OCI-M2 (cell line): Measurements from ENCODE around the gene CDH22.

ENCODE experiments used
- DNase-seq: peaks from one replicate; lab custom pipeline; 2025; ENCODE audit not compliant: unreplicated experiment; lab: John Stamatoyannopoulos, UW

Gene CDH22

DNA sequence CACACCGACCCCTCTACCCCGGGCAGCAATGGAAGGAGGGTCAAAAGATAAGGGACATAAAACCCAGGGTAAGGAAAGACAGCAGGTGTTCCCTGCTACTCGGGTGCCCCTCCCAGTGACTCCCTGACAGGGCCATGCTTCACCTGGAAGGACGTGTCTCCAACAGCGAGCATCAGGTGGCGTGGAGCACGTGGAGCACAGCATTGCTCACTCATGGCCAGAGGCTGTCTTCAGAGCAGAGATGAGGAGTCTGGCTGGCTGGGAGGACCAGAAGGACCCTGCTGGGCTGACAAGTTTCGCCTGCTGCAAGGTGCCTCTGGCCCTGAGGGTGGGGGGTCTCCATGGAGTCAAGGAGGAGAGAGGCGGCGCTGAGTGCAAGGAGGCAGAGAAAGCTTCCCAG is 15.3 kb upstream of the CDH22 start:
- DNase-seq, result no peak

- DNase-seq, result no peak
Observed at GRCh38 chr20:46322641-46323040, 14.3 kb upstream of the CDH22 start.

DNA sequence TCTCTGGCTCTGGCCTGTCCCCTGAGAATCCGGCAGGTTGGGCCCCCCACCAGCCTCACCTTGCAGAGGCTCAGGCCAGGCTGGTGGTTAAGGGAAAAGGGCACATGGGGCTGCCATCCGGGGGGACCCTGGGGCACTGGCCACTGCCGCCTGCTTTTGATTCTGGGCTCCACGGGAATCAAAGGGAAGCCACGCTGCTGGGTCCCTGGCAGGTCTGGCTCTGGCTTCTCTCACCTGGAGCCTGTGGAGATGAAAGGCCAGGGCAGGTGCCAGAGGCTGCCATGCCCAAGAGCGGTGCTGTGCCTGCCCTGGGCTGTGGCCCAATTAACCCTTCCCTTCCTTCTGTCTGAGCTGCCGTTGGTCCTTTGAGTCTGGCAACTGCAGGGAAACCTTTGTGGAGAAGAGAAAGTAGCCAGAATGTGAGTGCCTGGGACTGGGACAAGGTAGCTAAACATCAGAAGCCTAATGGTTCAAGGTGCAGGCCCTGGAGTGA is 9.4 kb upstream of the CDH22 start:
- DNase-seq, result no peak

GRCh38 chr20:46316984-46317684 is 8.8 kb upstream of the CDH22 start:
- no peak for DNase-seq

- no peak for DNase-seq
Observed at GRCh38 chr20:46315311-46315710, 7.0 kb upstream of the CDH22 start.

DNA sequence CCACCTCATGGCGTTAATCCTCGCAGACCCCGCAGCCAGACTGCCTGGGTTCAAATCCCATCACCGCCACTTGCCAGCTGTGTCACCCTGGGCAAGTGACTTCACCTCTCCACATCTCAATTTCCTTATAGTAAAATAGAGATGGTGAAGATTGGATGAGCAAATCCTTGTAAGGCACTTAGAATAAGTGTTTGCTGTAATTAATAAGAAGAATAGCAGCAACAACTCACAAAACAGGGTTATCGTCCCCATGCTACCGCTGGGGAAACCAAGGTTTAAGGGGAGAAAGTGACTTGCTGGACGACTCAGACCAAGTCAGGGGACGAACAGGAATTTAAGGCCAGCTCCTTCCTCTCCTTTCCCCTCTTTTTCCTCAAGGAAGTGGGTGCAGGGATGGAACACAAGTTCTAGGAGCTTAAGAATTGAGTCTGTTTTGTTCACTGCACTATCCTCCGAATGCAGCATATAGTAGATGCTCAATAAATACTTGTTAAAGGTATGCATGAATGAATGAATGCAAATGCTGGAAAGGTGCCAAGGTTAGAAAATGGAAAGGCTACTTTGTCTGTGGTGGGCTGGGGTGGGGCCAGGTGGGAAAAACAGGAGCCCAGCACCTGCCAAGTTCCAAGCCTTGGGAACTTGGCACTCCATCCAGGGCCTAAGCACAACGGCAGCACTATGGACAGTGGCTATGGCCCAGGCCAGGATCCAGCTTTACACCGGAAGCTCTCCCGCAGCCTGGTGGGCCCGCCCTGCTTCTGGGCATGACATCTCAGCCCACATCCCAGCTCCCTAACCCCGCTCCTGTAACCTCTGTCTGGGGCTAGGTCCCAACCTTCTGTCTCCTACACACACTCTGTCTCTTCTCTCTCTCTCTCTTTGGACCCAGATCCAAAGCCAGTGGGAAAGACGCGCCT is 4.9 kb upstream of the CDH22 start:
- DNase-seq, result no peak

GRCh38 chr20:46312075-46312944 is 4.0 kb upstream of the CDH22 start:
- no peak for DNase-seq

GRCh38 chr20:46311719-46312074 is 3.4 kb upstream of the CDH22 start:
- DNase-seq, result no peak

DNA sequence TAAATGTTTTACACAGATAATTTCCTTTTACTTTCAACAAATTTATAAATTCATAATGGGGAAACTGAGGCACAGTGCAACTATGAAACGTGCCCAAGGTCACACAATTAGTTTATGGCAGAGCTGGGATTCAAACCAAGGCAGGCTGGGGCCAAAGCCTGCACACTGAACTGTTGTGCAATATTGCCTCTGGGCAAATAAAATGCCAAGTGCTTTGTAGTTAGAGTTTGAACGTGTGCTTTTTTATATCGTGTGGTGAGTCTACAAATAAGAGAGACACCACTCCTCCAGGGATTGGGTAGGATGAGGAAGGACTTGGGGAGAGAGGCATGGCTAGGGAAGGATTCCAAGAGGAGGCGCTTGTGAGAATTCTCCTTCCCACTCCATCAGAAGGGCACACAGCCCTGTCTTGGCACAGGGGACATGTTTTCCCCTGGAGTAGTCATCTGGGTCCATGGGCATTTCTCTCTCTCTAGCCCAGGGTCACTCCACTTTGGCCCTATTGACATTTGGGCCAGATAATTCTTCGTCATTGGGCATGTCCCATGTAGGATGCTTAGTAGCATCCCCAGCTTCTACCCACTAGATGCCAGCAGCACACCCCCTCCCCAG is 2.8 kb upstream of the CDH22 start:
- DNase-seq, result no peak

GRCh38 chr20:46309945-46310344 is 1.6 kb upstream of the CDH22 start:
- DNase-seq, result no peak

- DNase-seq, result no peak
Observed at GRCh38 chr20:46307999-46308257, 370 bp downstream of the CDH22 start.

DNA sequence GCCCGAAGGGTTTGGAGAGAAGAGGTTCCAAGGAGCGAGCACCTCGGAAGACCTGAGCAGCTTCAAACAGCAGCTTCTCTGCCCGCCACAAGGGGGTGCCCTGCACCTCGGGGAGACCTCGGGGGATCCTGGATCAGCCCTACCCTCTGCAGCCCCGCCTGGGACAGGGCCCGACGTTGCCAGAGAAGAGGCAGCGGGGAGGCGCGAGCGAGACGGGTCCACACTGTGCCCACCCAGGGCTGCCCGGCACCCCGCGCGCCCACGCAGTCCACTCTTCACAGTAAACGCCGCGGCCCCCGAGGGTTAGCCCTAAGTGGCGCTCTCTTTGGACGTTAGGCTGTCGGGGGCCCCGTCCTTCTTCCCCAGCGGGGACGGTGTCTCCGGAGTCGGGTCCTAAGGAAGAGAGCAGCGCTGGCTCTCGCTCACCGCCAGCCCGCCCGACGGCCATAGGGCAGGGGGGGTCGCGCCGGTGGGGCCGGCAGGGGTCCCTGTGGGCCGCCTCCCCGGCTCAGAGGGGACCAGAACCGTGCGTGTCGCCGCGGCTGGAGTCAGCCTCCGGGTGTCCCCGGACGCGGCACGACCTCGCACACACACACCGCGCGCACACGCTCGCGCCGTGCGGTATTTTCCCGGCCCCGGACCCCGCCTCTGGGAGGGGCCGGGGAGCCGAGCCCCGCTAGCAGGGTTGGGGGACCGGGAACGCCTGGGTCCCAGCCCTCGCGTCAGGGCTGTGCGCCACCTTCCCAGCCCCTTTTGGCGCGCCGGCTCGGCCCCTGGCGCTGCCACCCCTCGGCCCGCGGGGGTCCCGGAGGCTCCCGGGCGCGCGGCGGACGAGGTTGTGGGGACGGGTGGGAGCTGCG is 929 bp downstream of the CDH22 start:
- no peak for DNase-seq

DNA sequence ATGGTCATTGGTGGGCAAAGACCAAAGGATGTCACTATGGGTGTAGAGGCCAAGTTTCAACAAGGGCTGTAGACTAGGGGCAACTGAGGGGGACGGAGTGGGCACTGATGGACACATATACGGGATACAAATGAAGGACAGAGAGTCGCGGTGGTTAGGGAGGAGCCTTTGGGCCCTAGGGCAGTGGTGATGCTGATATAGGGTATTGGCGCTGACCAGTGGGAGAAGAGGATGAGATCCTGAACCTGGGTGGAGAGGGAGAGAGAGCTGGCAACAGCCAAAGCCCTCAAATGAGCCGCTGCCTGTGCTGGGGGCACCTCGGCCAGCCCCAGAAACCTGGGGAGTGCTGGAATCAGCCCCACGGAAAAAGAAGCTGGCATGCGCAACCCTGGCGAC is 1.6 kb downstream of the CDH22 start:
- no peak for DNase-seq

DNA sequence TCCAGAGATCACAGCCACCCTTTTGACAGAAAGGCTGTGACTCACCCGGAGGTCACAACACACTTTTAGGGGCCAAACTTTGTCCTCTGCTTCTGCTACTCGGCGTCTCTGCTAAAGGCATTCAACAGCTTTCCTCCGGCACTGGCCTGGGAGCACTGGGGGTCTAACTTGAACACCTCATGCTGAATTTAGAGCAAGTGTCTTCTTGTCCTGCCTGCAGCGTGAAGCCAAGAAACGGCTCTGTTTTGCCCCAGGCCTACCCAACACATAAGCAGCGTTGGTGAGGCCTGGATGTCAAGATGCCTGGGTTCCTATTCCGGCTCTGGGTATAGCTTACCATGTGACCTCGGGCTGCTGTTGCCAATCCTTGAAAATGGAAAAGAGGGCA is 2.3 kb downstream of the CDH22 start:
- no peak for DNase-seq

GRCh38 chr20:46305331-46305972 is 2.8 kb downstream of the CDH22 start:
- no peak for DNase-seq

GRCh38 chr20:46304852-46305251 is 3.4 kb downstream of the CDH22 start:
- no peak for DNase-seq

DNA sequence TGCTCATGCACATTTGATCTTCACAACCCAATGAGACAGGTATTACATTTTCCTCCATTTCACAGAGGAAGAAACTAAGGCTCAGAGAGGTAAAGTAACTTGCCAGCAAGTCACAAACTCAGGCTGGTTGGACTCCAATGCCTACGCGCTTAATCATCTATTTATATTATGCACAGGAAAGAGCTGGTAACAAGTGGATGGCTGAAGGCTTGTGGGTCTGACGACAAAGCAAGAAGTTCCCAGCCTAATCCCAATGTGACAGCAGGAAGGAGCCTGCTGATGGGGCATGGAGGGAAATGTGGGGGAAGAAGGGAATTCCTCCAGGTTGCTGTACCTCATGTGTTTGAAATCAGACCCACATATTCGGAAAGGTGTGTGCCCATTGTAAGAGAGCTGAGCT is 3.9 kb downstream of the CDH22 start:
- no peak for DNase-seq

DNA sequence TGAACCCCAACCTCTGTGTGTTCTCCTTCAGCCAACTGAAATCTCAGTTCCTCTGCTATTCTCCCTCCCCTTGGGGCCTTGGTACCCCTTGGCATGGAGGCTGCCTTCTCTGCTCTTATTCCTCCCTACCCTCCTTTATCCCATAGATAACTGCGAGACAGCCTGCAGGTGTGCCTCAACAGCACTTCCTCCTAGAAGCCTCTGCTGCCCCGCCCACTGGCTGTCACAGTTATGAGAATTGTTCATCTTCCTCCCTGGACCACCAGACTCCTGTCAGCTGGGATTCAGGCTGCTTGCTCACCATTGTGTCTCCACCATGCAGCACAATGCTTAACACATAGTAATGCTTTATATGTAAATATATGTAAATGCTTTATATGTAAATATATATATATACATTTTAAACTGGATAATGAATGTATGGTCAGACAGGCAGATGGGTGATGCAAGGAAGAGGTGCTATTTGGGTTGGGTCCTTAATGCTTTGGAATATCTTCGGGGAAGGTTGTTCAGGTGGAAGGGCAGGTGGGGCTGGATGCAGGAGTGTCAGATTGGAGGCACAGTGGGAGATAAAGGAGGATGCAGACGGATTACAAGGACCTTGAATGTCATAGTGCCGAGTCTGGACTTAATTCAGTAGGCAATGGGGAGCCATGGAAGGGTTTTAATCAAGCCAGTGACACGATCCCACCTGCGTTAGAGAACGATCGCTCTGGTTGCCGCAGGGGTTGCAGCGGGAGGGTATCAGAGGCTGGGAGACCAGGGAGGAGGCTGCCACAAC is 4.9 kb downstream of the CDH22 start:
- DNase-seq, result no peak

DNA sequence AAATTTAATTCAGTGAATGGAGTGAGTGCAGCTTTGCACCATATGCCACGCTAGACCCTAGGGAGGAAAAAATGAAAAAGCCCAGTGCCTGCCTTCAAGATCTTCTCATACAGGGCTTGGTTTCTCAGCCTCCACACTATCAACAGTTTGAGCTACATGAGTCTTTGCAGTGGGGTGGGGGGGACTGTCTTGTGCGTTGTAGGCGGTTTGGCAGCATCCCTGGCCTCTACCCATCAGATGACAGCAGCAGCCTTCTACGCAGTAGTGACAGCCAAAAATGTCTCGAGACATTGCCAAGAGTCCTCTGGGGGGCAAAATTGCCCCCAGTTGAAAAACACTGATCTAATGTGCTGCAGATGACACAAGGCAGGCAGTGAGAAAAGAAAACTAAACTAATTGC is 6.2 kb downstream of the CDH22 start:
- DNase-seq, result no peak
